Spleen (tissue), 11 donors: ENCODE results near the gene KCNC1. TPM values are rescaled to one million over a fixed set of nuclear protein-coding genes. Genes with fewer than 3 reads are reported as not detected.

ENCODE experiments used
- DNase-seq: peaks from one replicate; pipeline ENCODE4 v3.0.0-alpha.2; 2020
- H3K27ac ChIP-seq, 8 donors: fragments of 200-600 bp; sonication (generic) in 7 of 8; 1 replicate in 4 of 8; 2 replicates in 4 of 8; pipeline versions ENCODE4 v1.5.0 to v1.8.0; 2016 to 2021; ENCODE audit warnings: inconsistent platforms in 4 of 8, mild to moderate bottlenecking in 4 of 8, moderate library complexity in 1 of 8
- H3K27me3 ChIP-seq, 7 donors: fragments of 200-600 bp; sonication (generic) in 6 of 7; replicated peaks in 1 of 7; 1 replicate in 4 of 7; 2 replicates in 3 of 7; pipeline versions ENCODE4 v1.5.0 to v1.8.0; 2016 to 2021; ENCODE audit warnings: inconsistent platforms in 3 of 7, mild to moderate bottlenecking in 1 of 7
- H3K36me3 ChIP-seq, 6 donors: fragments of 200-600 bp; sonication (generic) in 5 of 6; 1 replicate in 4 of 6; 2 replicates in 2 of 6; pipeline versions ENCODE4 v1.5.0 to v1.8.0; 2016 to 2021; ENCODE audit warnings: inconsistent platforms in 2 of 6
- H3K4me1 ChIP-seq, 6 donors: fragments of 200-600 bp; sonication (generic) in 5 of 6; 1 replicate in 3 of 6; 2 replicates in 3 of 6; pipeline versions ENCODE4 v1.5.0 to v1.8.0; 2016 to 2021; ENCODE audit warnings: inconsistent platforms in 3 of 6
- H3K4me3 ChIP-seq, 8 donors: fragments of 200-600 bp; sonication (generic) in 7 of 8; 1 replicate in 4 of 8; 2 replicates in 4 of 8; pipeline versions ENCODE4 v1.5.0 to v1.8.0; 2016 to 2021; ENCODE audit warnings: inconsistent platforms in 4 of 8, mild to moderate bottlenecking in 4 of 8, moderate library complexity in 2 of 8
- H3K9me3 ChIP-seq, 8 donors: fragments of 200-600 bp; sonication (generic) in 7 of 8; 1 replicate in 4 of 8; 2 replicates in 4 of 8; pipeline versions ENCODE4 v1.5.0 to v1.8.0; 2016 to 2021; ENCODE audit warnings: inconsistent platforms in 4 of 8
- POLR2A ChIP-seq, 3 donors: fragments of 450-650 bp; IDR thresholded peaks; one replicate each; pipeline ENCODE4 v1.5.1; 2017; ENCODE audit warnings: antibody characterized with exemption in 3 of 3, mild to moderate bottlenecking in 1 of 3
- POLR2AphosphoS5 ChIP-seq, 3 donors: sonication (generic); formaldehyde crosslinking; IDR thresholded peaks; one replicate each; pipeline ENCODE4 v1.5.1; 2017; ENCODE audit warnings: antibody characterized with exemption in 3 of 3
- WGBS, 5 donors: extraction: QIAGEN DNeasy Blood & Tissue Kit in 3 of 5; methylation state at CpG; one replicate each; pipeline versions ENCODE4 v1.1.5 to v1.1.7; 2013 to 2018; 5-methylcytosine and 5-hydroxymethylcytosine counted together
- intact Hi-C: fragments of 100-400 bp; cut with DNase I; formaldehyde crosslinking; loops from one replicate; pipeline ENCODE4 v1.15.0; 2023; ENCODE audit warnings: low total_unique reads
- polyA plus RNA-seq, 3 donors: library from polyadenylated mRNA; stranded (reverse); fragments of 200-250 nt; gene quantifications; one replicate each; pipeline ENCODE4 v1.2.1, GENCODE V29; 2013
- total RNA-seq, 7 donors: library from RNA; depleted of rRNA in 3 of 7; stranded (reverse); fragments of >200 nt in 3 of 7; fragmentation: NEBNext Ultra II Directional in 4 of 7; extraction: Animal tissue kit (Norgen Biotek cat#: 25700) in 4 of 7; gene quantifications; one replicate each; pipeline versions ENCODE4 v1.1.0 to v1.2.1, GENCODE V29; 2016 to 2021
- TF ChIP-seq, protein P1 (sequence below), 11 experiments: fragments of 200-600 bp in 7 of 11; fragments of 450-650 bp in 4 of 11; sonication (generic) in 4 of 11; IDR thresholded peaks in 8 of 11; conservative IDR thresholded peaks in 3 of 11; 1 replicate in 7 of 11; 2 replicates in 4 of 11; pipeline versions ENCODE4 v1.4.0 to v1.8.0; 2016 to 2021; ENCODE audit warnings: antibody characterized with exemption in 11 of 11, inconsistent platforms in 4 of 11, mild to moderate bottlenecking in 1 of 11
- donor health status: healthy with polysubstance abuse.
- donor health status: DM: no; HTN: no; CAD: no; lungs with moderate emphysema.
- donor health status: DM: no; HTN: no; CAD: no.
- donor health status: Bipolar disorder and iron deficiency.
- donor health status: healthy.
- donor health status: DM: no; HTN: no; CAD: no.
- donor health status: DM: yes; HTN: yes; CAD: no.

The KCNC1 gene
- total and polyA plus RNA-seq, 10 donors: not detected

DNA sequence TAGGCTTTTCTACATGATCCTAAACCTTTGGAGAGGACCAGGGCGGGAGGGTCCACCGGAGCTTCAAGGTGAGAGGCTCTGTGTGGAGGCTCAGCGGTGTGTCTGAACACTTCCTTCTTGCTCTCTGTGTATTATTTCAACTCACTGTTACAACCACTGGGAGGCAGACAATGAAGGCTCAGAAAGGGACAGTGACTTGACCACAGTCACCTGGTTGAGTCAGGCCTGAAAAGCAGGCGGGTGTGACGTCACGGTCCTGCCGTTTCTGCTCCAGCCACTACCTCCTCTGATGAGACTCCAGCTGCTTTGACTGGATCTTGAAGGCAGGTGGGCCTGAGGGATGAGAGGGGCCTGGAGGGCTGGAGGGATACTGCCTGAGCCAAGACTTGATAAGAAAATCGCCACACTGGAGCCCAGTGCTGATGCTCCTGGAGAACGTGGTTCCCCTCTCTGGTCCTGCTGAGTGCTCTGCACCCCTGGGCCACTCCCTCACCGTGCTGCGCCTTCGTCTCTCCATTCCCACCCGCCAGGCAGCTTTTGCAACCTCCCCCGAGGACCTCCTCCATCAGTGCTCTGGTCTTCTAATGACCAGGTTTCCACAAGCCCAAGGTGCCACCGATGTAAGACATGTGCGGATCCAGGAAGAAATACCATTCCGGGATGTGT, 27.9 kb downstream of the KCNC1 start:
- 73 to 91% (median 83%) methylated on average over 17 of the region's 17 CpGs for WGBS, 5 donors
- H3K36me3 ChIP-seq: no peaks in the 10 kb centered on the region
- no peak overlapping the region for H3K27ac ChIP-seq
- TF ChIP-seq, protein P1, sequence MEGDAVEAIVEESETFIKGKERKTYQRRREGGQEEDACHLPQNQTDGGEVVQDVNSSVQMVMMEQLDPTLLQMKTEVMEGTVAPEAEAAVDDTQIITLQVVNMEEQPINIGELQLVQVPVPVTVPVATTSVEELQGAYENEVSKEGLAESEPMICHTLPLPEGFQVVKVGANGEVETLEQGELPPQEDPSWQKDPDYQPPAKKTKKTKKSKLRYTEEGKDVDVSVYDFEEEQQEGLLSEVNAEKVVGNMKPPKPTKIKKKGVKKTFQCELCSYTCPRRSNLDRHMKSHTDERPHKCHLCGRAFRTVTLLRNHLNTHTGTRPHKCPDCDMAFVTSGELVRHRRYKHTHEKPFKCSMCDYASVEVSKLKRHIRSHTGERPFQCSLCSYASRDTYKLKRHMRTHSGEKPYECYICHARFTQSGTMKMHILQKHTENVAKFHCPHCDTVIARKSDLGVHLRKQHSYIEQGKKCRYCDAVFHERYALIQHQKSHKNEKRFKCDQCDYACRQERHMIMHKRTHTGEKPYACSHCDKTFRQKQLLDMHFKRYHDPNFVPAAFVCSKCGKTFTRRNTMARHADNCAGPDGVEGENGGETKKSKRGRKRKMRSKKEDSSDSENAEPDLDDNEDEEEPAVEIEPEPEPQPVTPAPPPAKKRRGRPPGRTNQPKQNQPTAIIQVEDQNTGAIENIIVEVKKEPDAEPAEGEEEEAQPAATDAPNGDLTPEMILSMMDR (IDR thresholded peaks at IDR 0.05 in 8 of 11, conservative IDR thresholded peaks at IDR 0.05 in 3 of 11): no peak
- TF ChIP-seq POLR2AphosphoS5 (IDR thresholded peaks at IDR 0.05) (no peak), POLR2A (IDR thresholded peaks at IDR 0.05) (no peak)
- H3K27me3 ChIP-seq: peaks cover 0 to 4% (median 0%) of the 10 kb centered on the region in 7 donors
- no peaks in the 10 kb centered on the region for H3K4me1 ChIP-seq
- no peak overlapping the region for H3K4me3 ChIP-seq
- H3K9me3 ChIP-seq: peaks cover 0 to 9% (median 0%) of the 10 kb centered on the region in 8 donors
- intact Hi-C loops: no loop called here
- no peak for DNase-seq

DNA sequence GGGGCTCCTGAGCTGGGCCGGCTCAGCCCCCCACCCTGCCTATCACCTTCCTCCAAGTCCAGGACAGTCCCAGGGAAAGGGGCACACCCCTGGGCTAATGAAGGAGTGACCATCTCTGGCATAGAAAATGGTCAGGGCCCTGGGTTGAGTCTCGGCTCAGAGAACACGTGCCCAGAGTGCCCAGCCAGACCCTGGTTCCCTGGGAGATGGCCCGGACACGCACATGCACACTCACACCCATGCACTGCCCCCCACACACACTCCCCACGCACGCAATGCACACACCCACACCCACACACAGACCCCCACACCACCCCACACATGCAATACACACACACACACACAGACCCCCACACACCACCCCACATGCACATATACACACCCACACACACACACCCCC, 28.7 kb downstream of the KCNC1 start:
- H3K27me3 ChIP-seq: peaks cover 0 to 4% (median 0%) of the 10 kb centered on the region in 7 donors
- 80 to 94% (median 93%) methylated on average over 6 to 7 of the region's 7 CpGs for WGBS, 5 donors
- H3K27ac ChIP-seq: no peak overlapping the region
- no peak overlapping the region for H3K4me3 ChIP-seq
- H3K9me3 ChIP-seq: peaks cover 0 to 8% (median 0%) of the 10 kb centered on the region in 8 donors
- intact Hi-C loops: no loop called here
- TF ChIP-seq POLR2AphosphoS5 (IDR thresholded peaks at IDR 0.05) (no peak), POLR2A (IDR thresholded peaks at IDR 0.05) (no peak)
- TF ChIP-seq, protein P1 (IDR thresholded peaks at IDR 0.05 in 8 of 11, conservative IDR thresholded peaks at IDR 0.05 in 3 of 11): no peak
- DNase-seq: no peak
- no peaks in the 10 kb centered on the region for H3K4me1 ChIP-seq
- no peaks in the 10 kb centered on the region for H3K36me3 ChIP-seq

DNA sequence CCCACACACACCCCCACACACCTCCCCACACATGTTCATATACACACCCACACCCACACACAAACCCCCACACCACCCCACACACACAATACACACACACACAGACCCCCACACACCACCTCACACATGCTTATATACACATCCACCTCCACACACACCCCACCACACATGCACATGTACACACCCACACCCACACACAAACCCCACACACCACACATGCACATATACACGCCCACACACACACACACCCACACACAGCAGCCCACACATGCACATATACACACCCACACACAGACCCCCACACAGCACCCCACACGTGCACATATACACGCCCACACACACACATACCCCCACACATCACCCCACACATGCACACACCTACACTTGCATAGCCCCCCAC, 29.1 kb downstream of the KCNC1 start:
- no peak overlapping the region for H3K4me3 ChIP-seq
- TF ChIP-seq POLR2AphosphoS5 (IDR thresholded peaks at IDR 0.05) (no peak), POLR2A (IDR thresholded peaks at IDR 0.05) (no peak)
- TF ChIP-seq, protein P1 (IDR thresholded peaks at IDR 0.05 in 8 of 11, conservative IDR thresholded peaks at IDR 0.05 in 3 of 11): no peak
- no peaks in the 10 kb centered on the region for H3K4me1 ChIP-seq
- 53 to 65% (median 61%) methylated on average over 3 of the region's 3 CpGs for WGBS, 5 donors
- no peak overlapping the region for H3K27ac ChIP-seq
- no peak for DNase-seq
- intact Hi-C loops: no loop called here
- peaks cover 0 to 4% (median 0%) of the 10 kb centered on the region in 7 donors for H3K27me3 ChIP-seq
- peaks cover 0 to 3% (median 0%) of the 10 kb centered on the region in 8 donors for H3K9me3 ChIP-seq
- H3K36me3 ChIP-seq: no peaks in the 10 kb centered on the region

DNA sequence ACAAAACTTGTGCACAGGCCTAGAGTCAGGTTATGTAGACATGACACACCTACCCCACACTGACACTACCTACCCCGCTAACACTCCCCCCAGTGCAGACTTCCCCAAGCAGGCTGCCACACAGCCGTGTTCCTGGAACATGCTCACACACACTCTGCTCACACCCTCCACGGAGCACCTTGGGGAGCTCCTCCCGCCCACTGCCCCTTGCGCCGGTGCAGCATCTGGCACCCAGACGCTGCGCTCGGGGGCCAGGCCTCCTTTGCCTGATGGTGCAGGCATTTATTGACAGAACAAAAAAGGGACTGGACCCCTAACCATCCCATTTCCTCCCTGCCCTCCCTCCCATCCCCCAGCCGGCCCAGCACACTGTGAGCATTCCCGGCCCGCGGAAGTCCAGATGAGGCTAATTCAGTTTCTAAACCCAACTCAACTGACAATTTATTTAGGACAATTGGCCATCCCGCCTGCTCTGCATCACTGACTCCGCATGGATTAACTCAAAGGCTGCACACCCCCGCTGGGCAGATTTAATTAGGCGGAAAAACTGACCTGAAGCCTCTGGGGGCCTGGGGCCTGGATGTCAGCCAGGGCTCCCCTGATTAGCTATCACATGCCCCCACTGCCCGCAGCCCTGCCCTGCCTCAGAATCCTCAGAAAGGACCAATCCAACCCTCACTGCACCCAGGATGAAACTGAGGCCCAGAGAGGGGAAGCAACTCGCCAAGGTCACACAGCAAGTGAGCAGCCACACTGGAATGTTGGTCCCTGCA, 30.1 kb downstream of the KCNC1 start:
- no peaks in the 10 kb centered on the region for H3K9me3 ChIP-seq
- H3K4me3 ChIP-seq: no peak overlapping the region
- WGBS, 5 donors: 77 to 84% (median 79%) methylated on average over 18 to 19 of the region's 19 CpGs
- TF ChIP-seq, protein P1 (IDR thresholded peaks at IDR 0.05 in 8 of 11, conservative IDR thresholded peaks at IDR 0.05 in 3 of 11): no peak
- no peak for TF ChIP-seq POLR2AphosphoS5 (IDR thresholded peaks at IDR 0.05)
- no peak for TF ChIP-seq POLR2A (IDR thresholded peaks at IDR 0.05)
- intact Hi-C loops: no loop called here
- DNase-seq: no peak
- H3K27ac ChIP-seq: no peak overlapping the region
- H3K4me1 ChIP-seq: no peaks in the 10 kb centered on the region
- H3K27me3 ChIP-seq: peaks cover 0 to 4% (median 0%) of the 10 kb centered on the region in 7 donors
- H3K36me3 ChIP-seq: no peaks in the 10 kb centered on the region
